ENCODE data around the gene PIK3AP1.
"Not testable (repeated sequence)": the region's sequence is repeated elsewhere in the genome, so short reads cannot be mapped to it uniquely, and the experiment has no call there.

The PIK3AP1 gene

GRCh38 chr10:96698305-96698704, 22.0 kb downstream of the PIK3AP1 start:
- not testable (repeated sequence) for DNase-seq (ENCODE audit: insufficient read length, low spot score); FAIRE-seq

GRCh38 chr10:96697438-96697837, 22.9 kb downstream of the PIK3AP1 start:
- FAIRE-seq (no peak), DNase-seq (ENCODE audit: insufficient read length, low spot score) (no peak)

- DNase-seq (ENCODE audit: insufficient read length, low spot score) (no peak), FAIRE-seq (no peak)
Measured at GRCh38 chr10:96696845-96697425, 23.4 kb downstream of the PIK3AP1 start.

- FAIRE-seq, result no peak
- no peak for DNase-seq (ENCODE audit: insufficient read length, low spot score)
Measured at GRCh38 chr10:96695975-96696634, 24.2 kb downstream of the PIK3AP1 start.

- DNase-seq (ENCODE audit: insufficient read length, low spot score) (no peak), FAIRE-seq (no peak)
Measured at GRCh38 chr10:96695366-96695765, 24.9 kb downstream of the PIK3AP1 start.

- DNase-seq (ENCODE audit: insufficient read length, low spot score) (no peak), FAIRE-seq (no peak)
Measured at GRCh38 chr10:96693431-96693830, 26.9 kb downstream of the PIK3AP1 start.

GRCh38 chr10:96692427-96692826, 27.9 kb downstream of the PIK3AP1 start:
- FAIRE-seq (no peak), DNase-seq (ENCODE audit: insufficient read length, low spot score) (no peak)

GRCh38 chr10:96691761-96692160, 28.6 kb downstream of the PIK3AP1 start:
- no peak for FAIRE-seq
- no peak for DNase-seq (ENCODE audit: insufficient read length, low spot score)

- DNase-seq (ENCODE audit: insufficient read length, low spot score), result no peak
- no peak for FAIRE-seq
Measured at GRCh38 chr10:96690755-96691730, 29.3 kb downstream of the PIK3AP1 start.

GRCh38 chr10:96688789-96689188, 31.5 kb downstream of the PIK3AP1 start:
- no peak for FAIRE-seq
- no peak for DNase-seq (ENCODE audit: insufficient read length, low spot score)

GRCh38 chr10:96687317-96688012, 32.8 kb downstream of the PIK3AP1 start:
- DNase-seq (ENCODE audit: insufficient read length, low spot score), result no peak
- FAIRE-seq, result no peak

GRCh38 chr10:96686514-96686913, 33.8 kb downstream of the PIK3AP1 start:
- FAIRE-seq (no peak), DNase-seq (ENCODE audit: insufficient read length, low spot score) (no peak)

GRCh38 chr10:96685306-96685705, 35.0 kb downstream of the PIK3AP1 start:
- FAIRE-seq, result peak; percentile 31

GRCh38 chr10:96684826-96685225, 35.5 kb downstream of the PIK3AP1 start:
- DNase-seq (ENCODE audit: insufficient read length, low spot score) (no peak), FAIRE-seq (no peak)

More at GRCh38 chr10:96685306-96685705, 35.0 kb downstream of the PIK3AP1 start:
- no peak for DNase-seq (ENCODE audit: insufficient read length, low spot score)

- FAIRE-seq (no peak), DNase-seq (ENCODE audit: insufficient read length, low spot score) (no peak)
Measured at GRCh38 chr10:96683710-96684109, 36.6 kb downstream of the PIK3AP1 start.

- no peak for FAIRE-seq
- DNase-seq (ENCODE audit: insufficient read length, low spot score), result peak; percentile 31
Measured at GRCh38 chr10:96683065-96683464, 37.2 kb downstream of the PIK3AP1 start.

- FAIRE-seq, result no peak
Measured at GRCh38 chr10:96681524-96681923, 38.8 kb downstream of the PIK3AP1 start.

GRCh38 chr10:96680463-96680862, 39.9 kb downstream of the PIK3AP1 start:
- not testable (repeated sequence) for FAIRE-seq; DNase-seq (ENCODE audit: insufficient read length, low spot score)

More at GRCh38 chr10:96681524-96681923, 38.8 kb downstream of the PIK3AP1 start:
- no peak for DNase-seq (ENCODE audit: insufficient read length, low spot score)

GRCh38 chr10:96678725-96679124, 41.6 kb downstream of the PIK3AP1 start:
- DNase-seq (ENCODE audit: insufficient read length, low spot score), result no peak
- no peak for FAIRE-seq

GRCh38 chr10:96676272-96677112, 43.8 kb downstream of the PIK3AP1 start:
- FAIRE-seq (no peak), DNase-seq (ENCODE audit: insufficient read length, low spot score) (no peak)
